HG03571 (cell line): Measurements from ENCODE around the gene STRN3.
A peak's percentile ranks its signal among the peaks of the same experiment; 100 is the strongest.
"Not testable (repeated sequence)": the region's sequence is repeated elsewhere in the genome, so short reads cannot be mapped to it uniquely, and the experiment has no call there.

Source experiments
- ATAC-seq: cut with Tn5 transposase; IDR thresholded peaks from one replicate; pipeline ENCODE4 v1.9.1; 2021; ENCODE audit not compliant: unreplicated experiment

The STRN3 gene

DNA sequence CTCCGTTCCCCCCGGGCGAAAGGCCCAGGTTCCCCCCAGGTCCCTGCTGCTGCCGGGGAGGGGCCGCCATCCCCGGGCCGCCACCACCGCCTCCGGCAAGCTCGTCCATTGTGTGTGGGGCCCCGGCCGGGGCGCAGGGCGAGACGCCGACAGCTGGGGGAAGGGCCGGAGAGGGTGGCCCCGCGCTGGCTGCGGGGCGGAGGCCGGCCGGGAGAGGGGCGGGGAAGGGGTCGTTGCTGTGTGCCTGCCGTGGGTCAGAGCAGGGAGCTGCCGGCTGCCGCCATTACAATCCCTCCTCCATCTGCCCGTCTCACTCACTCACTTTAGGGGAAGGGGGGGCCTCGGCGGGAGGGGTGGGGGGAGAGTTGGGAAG is at the start of gene STRN3:
TSS of gene STRN3 (minus strand) at position 303 of the 373 bp plus-strand sequence. CDS start at position 109, 194 bp downstream.
- peak; percentile 26 for ATAC-seq

DNA sequence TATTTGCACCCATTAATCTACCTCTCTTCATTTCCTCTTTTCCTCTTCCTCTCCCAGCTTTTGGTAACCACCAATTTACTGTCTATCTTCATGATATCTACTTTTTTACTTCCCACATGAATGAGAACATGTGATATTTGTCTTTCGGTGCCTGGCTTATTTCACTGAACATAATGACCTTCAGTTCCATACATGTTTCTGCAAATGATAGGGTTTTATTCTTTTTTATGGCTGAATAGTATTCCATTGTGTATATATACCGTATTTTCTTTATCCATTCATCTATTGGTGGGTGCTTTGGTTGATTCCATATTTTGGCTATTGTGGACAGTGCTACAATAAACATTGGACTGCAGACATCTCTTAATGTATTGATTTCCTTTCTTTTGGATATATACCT is 49.0 kb upstream of the STRN3 start:
- no peak for ATAC-seq

GRCh38 chr14:31071151-31071550 is 45.0 kb upstream of the STRN3 start:
- ATAC-seq: no peak

DNA sequence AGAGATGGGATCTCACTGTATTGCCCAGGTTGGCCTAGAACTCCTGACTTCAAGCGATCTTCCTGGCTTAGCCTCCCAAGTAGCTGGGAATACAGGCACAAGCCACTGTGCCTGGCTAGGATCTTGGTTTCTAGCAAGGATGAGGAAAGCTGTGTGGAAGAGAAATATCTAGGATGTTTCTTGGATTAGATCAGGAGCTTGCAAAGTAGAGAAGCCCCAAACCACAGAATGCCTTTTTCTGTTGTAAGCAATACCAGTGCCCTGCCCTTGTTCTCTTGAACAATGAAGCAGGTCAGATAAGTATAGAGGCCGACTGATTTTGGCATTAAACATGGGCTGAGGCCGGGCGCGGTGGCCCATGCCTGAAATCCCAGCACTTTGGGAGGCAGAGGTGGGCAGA is 44.3 kb upstream of the STRN3 start:
- no peak for ATAC-seq

GRCh38 chr14:31069343-31069742 is 43.2 kb upstream of the STRN3 start:
- ATAC-seq: no peak

GRCh38 chr14:31068235-31068634 is 42.1 kb upstream of the STRN3 start:
- no peak for ATAC-seq

DNA sequence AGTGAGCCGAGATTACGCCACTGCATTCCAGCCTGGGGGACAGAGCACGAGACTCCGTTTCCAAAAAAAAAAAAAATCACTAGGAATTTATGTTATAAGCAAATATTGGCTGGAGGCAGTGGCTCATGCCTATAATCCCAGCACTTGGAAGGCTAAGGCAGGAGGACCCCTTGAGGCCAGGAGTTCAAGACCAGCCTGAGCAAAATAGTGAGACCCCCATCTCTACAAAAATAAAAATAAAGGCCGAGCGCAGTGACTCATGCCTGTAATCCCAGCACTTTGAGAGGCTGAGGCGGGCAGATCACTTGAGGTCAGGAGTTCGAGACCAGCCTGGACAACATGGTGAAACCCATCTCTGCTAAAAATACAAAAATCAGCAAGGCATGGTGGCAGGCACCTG is 36.7 kb upstream of the STRN3 start:
- not testable (repeated sequence) for ATAC-seq

GRCh38 chr14:31060253-31060875 is 34.2 kb upstream of the STRN3 start:
- ATAC-seq: no peak

- no peak for ATAC-seq
Observed at GRCh38 chr14:31059152-31059924, 33.2 kb upstream of the STRN3 start.

DNA sequence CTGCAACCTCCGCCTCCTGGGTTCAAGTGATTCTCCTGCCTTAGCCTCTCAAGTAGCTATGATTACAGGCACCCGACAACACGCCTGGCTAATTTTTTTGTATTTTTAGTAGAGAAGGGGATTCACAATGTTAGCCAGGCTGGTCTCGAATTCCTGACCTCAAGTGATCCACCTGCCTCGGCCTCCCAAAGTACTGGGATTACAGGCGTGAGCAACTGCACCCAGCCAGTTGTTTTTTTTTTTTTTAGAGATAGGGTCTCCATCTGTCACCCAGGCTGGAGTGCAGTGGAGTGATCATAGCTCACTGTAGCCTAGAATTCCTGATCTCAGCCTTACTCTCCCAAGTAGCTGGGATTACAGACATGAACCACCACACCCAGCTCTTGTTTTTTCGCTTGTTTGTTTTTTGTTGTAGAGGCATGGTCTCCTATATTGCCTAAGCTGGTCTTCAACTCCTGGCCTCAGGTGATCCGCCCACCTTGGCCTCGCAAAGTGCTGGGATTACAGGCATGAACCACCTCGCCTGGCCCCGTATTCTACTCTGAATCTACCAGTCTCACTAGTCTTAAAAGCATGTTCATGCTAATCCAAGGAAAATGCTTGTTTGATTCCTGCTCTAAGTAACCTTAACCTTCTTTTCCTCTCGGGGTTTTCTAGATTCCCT is 31.7 kb upstream of the STRN3 start:
- no peak for ATAC-seq

GRCh38 chr14:31057035-31057434 is 30.9 kb upstream of the STRN3 start:
- no peak for ATAC-seq

- not testable (repeated sequence) for ATAC-seq
Observed at GRCh38 chr14:31052905-31053586, 26.9 kb upstream of the STRN3 start.

DNA sequence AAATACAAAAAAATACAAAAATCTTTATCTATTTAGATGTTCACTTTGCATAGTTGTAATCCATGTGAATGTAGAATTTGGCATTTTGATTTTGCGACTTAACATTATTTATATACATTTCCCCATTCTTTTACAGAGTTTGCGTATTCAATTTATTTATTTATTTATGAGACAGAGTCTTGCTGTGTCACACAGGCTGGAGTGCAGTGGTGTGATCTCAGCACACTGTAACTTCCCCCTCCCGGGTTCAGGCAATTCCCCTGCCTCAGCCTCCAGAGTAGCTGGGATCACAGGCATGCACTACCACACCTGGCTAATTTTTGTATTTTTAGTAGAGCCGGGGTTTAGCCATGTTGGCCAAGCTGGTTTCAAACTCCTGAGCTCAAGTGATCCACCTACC is 25.3 kb upstream of the STRN3 start:
- ATAC-seq: no peak

DNA sequence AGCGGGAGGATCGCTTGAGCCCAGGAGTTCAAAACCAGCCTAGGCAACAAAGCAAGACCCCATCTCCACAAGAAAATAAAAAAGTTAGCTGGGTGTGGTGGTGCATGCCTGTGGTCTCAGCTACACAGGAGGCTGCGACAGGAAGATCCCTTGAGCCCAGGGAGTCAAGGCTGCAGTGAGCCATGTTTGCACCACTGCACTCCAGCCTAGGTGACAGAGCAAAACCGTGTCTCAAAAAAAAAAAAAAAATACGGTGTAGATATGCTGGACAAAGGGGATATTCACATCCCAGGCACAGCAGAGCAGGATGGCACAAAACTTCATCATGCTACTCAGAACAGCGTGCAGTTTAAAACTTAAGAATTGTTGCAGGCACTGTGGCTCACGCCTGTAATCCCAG is 24.8 kb upstream of the STRN3 start:
- no peak for ATAC-seq

- no peak for ATAC-seq
Observed at GRCh38 chr14:31047503-31047902, 21.3 kb upstream of the STRN3 start.

- no peak for ATAC-seq
Observed at GRCh38 chr14:31045501-31046080, 19.4 kb upstream of the STRN3 start.

DNA sequence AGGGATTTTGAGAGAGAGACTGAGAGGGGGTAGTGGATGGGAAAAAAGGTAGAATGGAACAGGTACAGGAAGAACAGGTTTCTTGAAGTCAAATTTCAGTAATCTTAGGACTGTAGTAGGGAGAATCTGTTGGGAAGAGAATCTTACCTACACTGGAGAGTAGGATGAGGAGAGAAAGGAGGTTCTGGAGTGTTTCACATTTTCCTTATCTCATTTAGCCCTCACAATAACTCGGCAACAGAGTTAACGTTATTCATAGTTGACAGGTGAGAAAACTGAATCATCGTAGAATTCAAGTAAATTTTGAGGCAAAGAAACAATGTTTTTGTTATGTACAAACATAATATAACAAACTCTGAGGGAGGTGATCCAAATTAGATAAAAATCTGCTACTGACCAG is 17.2 kb upstream of the STRN3 start:
- ATAC-seq: no peak

GRCh38 chr14:31042893-31043292 is 16.7 kb upstream of the STRN3 start:
- ATAC-seq: not testable (repeated sequence)

GRCh38 chr14:31042300-31042699 is 16.1 kb upstream of the STRN3 start:
- ATAC-seq: no peak

GRCh38 chr14:31038521-31039166 is 12.5 kb upstream of the STRN3 start:
- ATAC-seq: no peak
